ENCODE data around the gene PALM.
"Not testable (repeated sequence)": the region's sequence is repeated elsewhere in the genome, so short reads cannot be mapped to it uniquely, and the experiment has no call there.

PALM gene

GRCh38 chr19:708154-709143 lies at the start of gene PALM:
Gene PALM (plus strand): TSS chr19:708935. CDS start chr19:709147, 212 bp downstream.
- no peak for DNase-seq

- DNase-seq: no peak
Observed at GRCh38 chr19:660793-661426, 47.8 kb upstream of the PALM start.

GRCh38 chr19:661427-662196 lies 47.1 kb upstream of the PALM start:
- peak; percentile 78 for DNase-seq

GRCh38 chr19:662207-662961 lies 46.4 kb upstream of the PALM start:
- peak; percentile 74 for DNase-seq

- peak; percentile 95 for DNase-seq
Observed at GRCh38 chr19:662962-663681, 45.6 kb upstream of the PALM start, which contains the start of gene RNF126. Gene RNF126 (minus strand): TSS chr19:663214. CDS start chr19:663121, 93 bp downstream.

GRCh38 chr19:663682-664117 lies 45.0 kb upstream of the PALM start:
- DNase-seq: no peak

- peak; percentile 87 for DNase-seq
Observed at GRCh38 chr19:664913-665443, 43.8 kb upstream of the PALM start.

GRCh38 chr19:666985-667573 lies 41.7 kb upstream of the PALM start:
- DNase-seq: not testable (repeated sequence)

GRCh38 chr19:668675-669434 lies 39.9 kb upstream of the PALM start:
- DNase-seq: not testable (repeated sequence)

GRCh38 chr19:670609-671075 lies 38.1 kb upstream of the PALM start:
- no peak for DNase-seq

GRCh38 chr19:674282-675151 lies 34.2 kb upstream of the PALM start:
- no peak for DNase-seq

GRCh38 chr19:676007-676338 lies 32.8 kb upstream of the PALM start:
- DNase-seq: no peak

- DNase-seq: no peak
Observed at GRCh38 chr19:676339-677105, 32.2 kb upstream of the PALM start, which contains the start of gene FSTL3. Gene FSTL3 (plus strand): TSS chr19:676392. CDS start chr19:676424, 32 bp downstream.

GRCh38 chr19:677201-677600 lies 31.5 kb upstream of the PALM start:
- no peak for DNase-seq

GRCh38 chr19:677601-678436 lies 30.9 kb upstream of the PALM start:
- DNase-seq: no peak

- no peak for DNase-seq
Observed at GRCh38 chr19:678791-679388, 29.8 kb upstream of the PALM start.

Measured in CD4-positive, alpha-beta T cell treated with Interleukin-12 subunit alpha and Interleukin-12 subunit beta, for 1 hour (primary cell).